ENCODE data around the gene GRM4. TPM values are rescaled to one million over a fixed set of nuclear protein-coding genes. Genes with fewer than 3 reads are reported as not detected.

Gene GRM4
- total RNA-seq, 1 experiment from 2014 or later: not detected

DNA sequence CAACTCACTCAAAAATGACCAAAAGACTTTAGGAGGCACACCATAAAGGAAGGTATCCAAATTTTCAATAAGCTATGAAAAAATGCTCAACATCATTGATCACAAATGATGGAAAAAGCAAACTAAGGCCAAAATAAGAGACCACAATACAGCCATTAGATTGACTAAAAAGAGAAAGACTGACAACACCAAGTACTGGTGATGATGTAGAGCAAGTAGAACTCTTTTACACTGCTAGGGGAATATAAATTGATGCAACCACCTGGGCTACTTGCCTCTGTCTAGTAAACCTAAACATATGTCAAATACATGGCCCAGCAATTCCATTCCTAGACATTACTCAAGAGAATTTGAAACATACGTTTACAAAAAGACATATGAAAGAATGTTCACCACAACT, 148.6 kb downstream of the GRM4 start:
- Histone ChIP-seq H3K9me2 (ENCODE audit: insufficient read depth) (no peaks in the 10 kb centered on the region), H3K36me3 (ENCODE audit: low read depth) (no peaks in the 10 kb centered on the region), H3K4me3 (no peak overlapping the region), H4K20me1 (ENCODE audit: insufficient read depth) (no peaks in the 10 kb centered on the region), H3K4me1 (replicated peaks; ENCODE audit: insufficient read depth) (no peaks in the 10 kb centered on the region), H2AFZ (no peak overlapping the region), H3K79me2 (ENCODE audit: low read depth) (no peaks in the 10 kb centered on the region), H3K27me3 (ENCODE audit: insufficient read depth, low read depth) (peaks cover 97% of the 10 kb centered on the region), H3K9me3 (ENCODE audit: insufficient read depth, low read depth) (no peaks in the 10 kb centered on the region), H3F3A (ENCODE audit: insufficient read depth, low read depth) (no peaks in the 10 kb centered on the region), H3K27ac (no peak overlapping the region), H3K4me2 (no peak overlapping the region)
- TF ChIP-seq, protein P1, sequence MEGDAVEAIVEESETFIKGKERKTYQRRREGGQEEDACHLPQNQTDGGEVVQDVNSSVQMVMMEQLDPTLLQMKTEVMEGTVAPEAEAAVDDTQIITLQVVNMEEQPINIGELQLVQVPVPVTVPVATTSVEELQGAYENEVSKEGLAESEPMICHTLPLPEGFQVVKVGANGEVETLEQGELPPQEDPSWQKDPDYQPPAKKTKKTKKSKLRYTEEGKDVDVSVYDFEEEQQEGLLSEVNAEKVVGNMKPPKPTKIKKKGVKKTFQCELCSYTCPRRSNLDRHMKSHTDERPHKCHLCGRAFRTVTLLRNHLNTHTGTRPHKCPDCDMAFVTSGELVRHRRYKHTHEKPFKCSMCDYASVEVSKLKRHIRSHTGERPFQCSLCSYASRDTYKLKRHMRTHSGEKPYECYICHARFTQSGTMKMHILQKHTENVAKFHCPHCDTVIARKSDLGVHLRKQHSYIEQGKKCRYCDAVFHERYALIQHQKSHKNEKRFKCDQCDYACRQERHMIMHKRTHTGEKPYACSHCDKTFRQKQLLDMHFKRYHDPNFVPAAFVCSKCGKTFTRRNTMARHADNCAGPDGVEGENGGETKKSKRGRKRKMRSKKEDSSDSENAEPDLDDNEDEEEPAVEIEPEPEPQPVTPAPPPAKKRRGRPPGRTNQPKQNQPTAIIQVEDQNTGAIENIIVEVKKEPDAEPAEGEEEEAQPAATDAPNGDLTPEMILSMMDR (conservative IDR thresholded peaks at IDR 0.05): no peak
- TF ChIP-seq EZH2 (IDR thresholded peaks at IDR 0.05; ENCODE audit: low read depth): no peak
- POLR2A ChIA-PET (ENCODE audit: unreplicated experiment): no interaction called here
- intact Hi-C loops (cut with micrococcal nuclease; ENCODE audit: unreplicated experiment): no loop called here
- CTCF ChIA-PET: no interaction called here
- no peak for DNase-seq
- no TSS peak for BruUV-seq (replicated peaks)

DNA sequence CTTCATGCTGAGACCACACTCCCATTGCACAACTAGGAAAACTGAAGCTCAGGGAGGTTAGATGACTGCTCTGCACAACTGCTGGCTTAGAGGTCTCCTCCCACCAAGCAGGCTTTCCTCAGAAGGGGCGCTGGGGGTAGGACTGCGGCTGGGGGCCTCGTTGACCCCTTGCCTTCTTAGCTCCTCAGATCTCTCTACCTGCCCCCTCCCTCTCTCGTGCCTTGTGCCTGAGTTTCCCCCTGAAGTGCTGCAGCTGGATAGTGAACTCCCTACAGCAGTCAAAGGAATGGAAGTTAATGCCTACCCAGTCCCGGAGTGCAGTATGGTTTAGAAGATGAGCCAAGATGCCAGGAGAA, 149.8 kb downstream of the GRM4 start:
- POLR2A ChIA-PET (ENCODE audit: unreplicated experiment): no interaction called here
- Histone ChIP-seq H3K4me2 (no peak overlapping the region), H3K27ac (no peak overlapping the region), H2AFZ (no peak overlapping the region), H3K9me3 (ENCODE audit: insufficient read depth, low read depth) (no peaks in the 10 kb centered on the region), H3K36me3 (ENCODE audit: low read depth) (no peaks in the 10 kb centered on the region), H3K79me2 (ENCODE audit: low read depth) (no peaks in the 10 kb centered on the region), H4K20me1 (ENCODE audit: insufficient read depth) (no peaks in the 10 kb centered on the region), H3K9me2 (ENCODE audit: insufficient read depth) (no peaks in the 10 kb centered on the region), H3K4me3 (no peak overlapping the region), H3K27me3 (ENCODE audit: insufficient read depth, low read depth) (peaks cover 97% of the 10 kb centered on the region), H3F3A (ENCODE audit: insufficient read depth, low read depth) (no peaks in the 10 kb centered on the region), H3K4me1 (replicated peaks; ENCODE audit: insufficient read depth) (no peaks in the 10 kb centered on the region)
- no TSS peak for BruUV-seq (replicated peaks)
- no peak for TF ChIP-seq EZH2 (IDR thresholded peaks at IDR 0.05; ENCODE audit: low read depth)
- TF ChIP-seq, protein P1 (conservative IDR thresholded peaks at IDR 0.05): no peak
- intact Hi-C loops (cut with micrococcal nuclease; ENCODE audit: unreplicated experiment): no loop called here
- no peak for DNase-seq
- CTCF ChIA-PET: no interaction called here

DNA sequence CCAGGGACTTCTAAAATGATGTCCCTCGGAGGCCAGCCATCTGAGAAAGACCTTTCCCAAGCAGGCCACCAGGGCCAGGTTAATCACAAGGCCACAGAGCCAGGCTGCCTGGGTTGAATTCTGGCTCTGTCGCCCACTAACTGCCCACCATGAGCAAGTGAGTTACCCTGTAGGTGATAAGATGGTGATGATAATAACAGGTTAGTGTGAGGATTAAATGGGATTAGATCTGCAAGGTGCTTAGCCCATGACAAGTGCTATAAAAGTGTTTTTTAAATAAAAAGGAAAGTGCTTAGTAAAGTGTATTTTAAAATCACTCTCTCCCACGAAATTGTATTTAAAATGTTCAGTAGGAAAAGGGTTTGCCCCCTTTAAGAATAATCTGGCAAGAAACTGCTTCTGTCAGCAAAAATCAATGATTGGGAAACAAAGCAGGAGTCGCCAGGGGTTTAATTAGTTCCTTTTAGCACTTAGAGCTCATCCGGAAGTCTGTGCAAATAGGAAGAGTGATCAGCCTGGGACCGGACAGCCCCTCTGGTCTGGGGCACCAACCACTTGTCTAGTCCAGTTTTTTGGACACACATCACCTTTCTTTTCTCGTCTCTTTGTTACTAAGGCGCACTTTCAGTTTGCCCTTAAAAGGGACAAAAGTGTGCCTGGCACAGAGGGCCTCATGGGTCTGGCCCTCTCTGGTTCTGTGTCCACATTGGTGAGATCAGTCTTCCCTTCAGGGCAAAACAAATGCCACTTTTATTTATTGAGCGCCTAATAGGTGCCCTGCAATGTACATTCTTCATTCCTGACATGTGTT, 150.4 kb downstream of the GRM4 start:
- Histone ChIP-seq H3K27ac (no peak overlapping the region), H3K27me3 (ENCODE audit: insufficient read depth, low read depth) (peaks cover 94% of the 10 kb centered on the region), H2AFZ (no peak overlapping the region), H4K20me1 (ENCODE audit: insufficient read depth) (no peaks in the 10 kb centered on the region), H3K9me3 (ENCODE audit: insufficient read depth, low read depth) (no peaks in the 10 kb centered on the region), H3K9me2 (ENCODE audit: insufficient read depth) (no peaks in the 10 kb centered on the region), H3K36me3 (ENCODE audit: low read depth) (no peaks in the 10 kb centered on the region), H3F3A (ENCODE audit: insufficient read depth, low read depth) (no peaks in the 10 kb centered on the region), H3K4me3 (no peak overlapping the region), H3K79me2 (ENCODE audit: low read depth) (no peaks in the 10 kb centered on the region), H3K4me1 (replicated peaks; ENCODE audit: insufficient read depth) (no peaks in the 10 kb centered on the region), H3K4me2 (no peak overlapping the region)
- DNase-seq: no peak
- intact Hi-C loops (cut with micrococcal nuclease; ENCODE audit: unreplicated experiment): no loop called here
- ChIA-PET POLR2A (ENCODE audit: unreplicated experiment) (no interaction called here), CTCF (no interaction called here)
- no TSS peak for BruUV-seq (replicated peaks)
- no peak for TF ChIP-seq EZH2 (IDR thresholded peaks at IDR 0.05; ENCODE audit: low read depth)
- TF ChIP-seq, protein P1 (conservative IDR thresholded peaks at IDR 0.05): no peak

Measured in PC-9 (cell line).